HEK293 (cell line): Measurements from ENCODE around the gene SLCO4A1.

ENCODE experiments used
- CTCF ChIA-PET: fragments of 350-600 bp; formaldehyde crosslinking; extraction: SDS; loops from one replicate; lab custom pipeline; 2021; ENCODE audit warnings: antibody characterized with exemption; lab: Yijun Ruan, JAX
- POLR2A ChIA-PET: fragments of 300-600 bp; formaldehyde crosslinking; extraction: SDS; loops from one replicate; lab custom pipeline; 2020; ENCODE audit warnings: antibody characterized with exemption, inconsistent platforms; lab: Yijun Ruan, JAX
- H3K27ac ChIP-seq: fragments of 200-500 bp; sonication (Bioruptor generic); 2 replicates; pipeline ENCODE4 v1.5.1; 2014; ENCODE audit warnings: low read depth, low read length, control low read depth, inconsistent platforms; ENCODE audit errors: extremely low read depth
- H3K36me3 ChIP-seq, 2 experiments: fragments of 200-500 bp in 1 of 2; sonication (Bioruptor generic) in 1 of 2; 1 replicate in 1 of 2; 2 replicates in 1 of 2; pipeline ENCODE4 v1.5.1; 2014 to 2017; ENCODE audit warnings: inconsistent platforms in 2 of 2, low read length in 2 of 2; ENCODE audit not compliant: control insufficient read depth in 2 of 2, insufficient read depth in 1 of 2
- H3K4me1 ChIP-seq: fragments of 200-500 bp; sonication (Bioruptor generic); 2 replicates; pipeline ENCODE4 v1.5.1; 2014; ENCODE audit warnings: mild to moderate bottlenecking, low read length, inconsistent platforms; ENCODE audit not compliant: control insufficient read depth, insufficient read depth
- H3K4me3 ChIP-seq: 2 replicates; pipeline ENCODE4 v1.5.1; 2011; ENCODE audit warnings: low read depth, mild to moderate bottlenecking, control low read depth, low read length, moderate library complexity
- H3K9me3 ChIP-seq: fragments of 200-500 bp; sonication (Bioruptor generic); 2 replicates; pipeline ENCODE4 v1.5.1; 2014; ENCODE audit warnings: low read depth, low read length, inconsistent platforms; ENCODE audit not compliant: control insufficient read depth, insufficient read depth
- GLI4 ChIP-seq: fragments of 450-650 bp; formaldehyde crosslinking; IDR thresholded peaks from 2 replicates; pipeline ENCODE4 v1.5.1; 2016; ENCODE audit warnings: missing biosample characterization, missing genetic modification characterization
- KLF1 ChIP-seq: fragments of 450-650 bp; formaldehyde crosslinking; IDR thresholded peaks from 2 replicates; pipeline ENCODE4 v1.5.1; 2016; ENCODE audit warnings: missing biosample characterization, missing genetic modification characterization
- ZBTB48 ChIP-seq: fragments of 450-650 bp; formaldehyde crosslinking; IDR thresholded peaks from 2 replicates; pipeline ENCODE4 v1.5.1; 2016; ENCODE audit warnings: missing biosample characterization, missing genetic modification characterization
- ZIC2 ChIP-seq: fragments of 450-650 bp; formaldehyde crosslinking; IDR thresholded peaks from 2 replicates; pipeline ENCODE4 v1.5.1; 2016; ENCODE audit warnings: missing biosample characterization, missing genetic modification characterization
- ZNF223 ChIP-seq: fragments of 450-650 bp; formaldehyde crosslinking; IDR thresholded peaks from 2 replicates; pipeline ENCODE4 v1.5.1; 2016; ENCODE audit warnings: missing biosample characterization, missing genetic modification characterization
- ZNF248 ChIP-seq: fragments of 450-650 bp; formaldehyde crosslinking; IDR thresholded peaks from 2 replicates; pipeline ENCODE4 v1.5.1; 2017; ENCODE audit warnings: missing biosample characterization, missing genetic modification characterization
- ZNF266 ChIP-seq: fragments of 450-650 bp; formaldehyde crosslinking; IDR thresholded peaks from 2 replicates; pipeline ENCODE4 v1.5.1; 2016; ENCODE audit warnings: missing biosample characterization, missing genetic modification characterization, low read depth
- ZNF292 ChIP-seq: fragments of 450-650 bp; formaldehyde crosslinking; IDR thresholded peaks from 2 replicates; pipeline ENCODE4 v1.5.1; 2016; ENCODE audit warnings: low read depth, missing biosample characterization, missing genetic modification characterization, borderline replicate concordance
- ZNF302 ChIP-seq: fragments of 450-650 bp; formaldehyde crosslinking; IDR thresholded peaks from 2 replicates; pipeline ENCODE4 v1.5.1; 2016; ENCODE audit warnings: missing biosample characterization, missing genetic modification characterization, low read depth
- ZNF623 ChIP-seq: fragments of 450-650 bp; formaldehyde crosslinking; IDR thresholded peaks from 2 replicates; pipeline ENCODE4 v1.5.1; 2016; ENCODE audit warnings: missing biosample characterization, missing genetic modification characterization
- TF ChIP-seq, protein P1 (sequence below): fragments of 450-650 bp; formaldehyde crosslinking; IDR thresholded peaks from 2 replicates; pipeline ENCODE4 v1.5.1; 2016; ENCODE audit warnings: missing biosample characterization, missing genetic modification characterization
- TF ChIP-seq, protein P2 (sequence below): sonication (generic); formaldehyde crosslinking; IDR thresholded peaks from 2 replicates; pipeline ENCODE4 v1.8.1; 2022; ENCODE audit warnings: mild to moderate bottlenecking, moderate library complexity, missing genetic modification reagents
- TF ChIP-seq, protein P3 (sequence below): fragments of 450-650 bp; formaldehyde crosslinking; IDR thresholded peaks from 2 replicates; pipeline ENCODE4 v1.5.1; 2016; ENCODE audit warnings: missing biosample characterization, missing genetic modification characterization
- TF ChIP-seq, protein P4 (sequence below): fragments of 450-650 bp; formaldehyde crosslinking; IDR thresholded peaks from 2 replicates; pipeline ENCODE4 v1.5.1; 2016; ENCODE audit warnings: missing biosample characterization, missing genetic modification characterization

The SLCO4A1 gene

DNA sequence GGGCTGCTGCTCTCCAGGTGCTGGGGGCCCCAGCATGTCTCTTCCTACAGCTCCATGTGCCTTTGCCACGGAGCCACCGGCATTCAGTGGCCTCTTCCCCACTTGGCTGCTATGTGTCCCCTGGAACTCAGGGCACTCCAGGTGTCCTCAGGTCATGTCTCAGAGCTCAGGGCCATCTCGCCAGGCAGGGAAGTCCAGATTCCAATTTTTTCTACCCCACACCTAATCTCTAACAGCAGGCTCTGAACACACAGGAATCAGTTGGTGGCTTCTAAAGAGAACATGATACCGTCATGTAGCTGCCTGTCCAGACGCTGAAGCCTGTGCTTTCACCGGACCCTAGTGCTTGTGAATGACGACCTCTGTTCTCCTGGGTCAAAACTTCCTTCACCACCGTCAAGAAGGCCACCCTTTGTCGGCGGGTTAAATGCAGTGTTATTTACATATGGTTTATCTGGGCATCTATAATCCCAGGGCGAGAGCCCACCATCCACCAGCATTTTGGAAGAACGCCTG is 4.2 kb upstream of the SLCO4A1 start (continued):
- TF ChIP-seq, protein P1, sequence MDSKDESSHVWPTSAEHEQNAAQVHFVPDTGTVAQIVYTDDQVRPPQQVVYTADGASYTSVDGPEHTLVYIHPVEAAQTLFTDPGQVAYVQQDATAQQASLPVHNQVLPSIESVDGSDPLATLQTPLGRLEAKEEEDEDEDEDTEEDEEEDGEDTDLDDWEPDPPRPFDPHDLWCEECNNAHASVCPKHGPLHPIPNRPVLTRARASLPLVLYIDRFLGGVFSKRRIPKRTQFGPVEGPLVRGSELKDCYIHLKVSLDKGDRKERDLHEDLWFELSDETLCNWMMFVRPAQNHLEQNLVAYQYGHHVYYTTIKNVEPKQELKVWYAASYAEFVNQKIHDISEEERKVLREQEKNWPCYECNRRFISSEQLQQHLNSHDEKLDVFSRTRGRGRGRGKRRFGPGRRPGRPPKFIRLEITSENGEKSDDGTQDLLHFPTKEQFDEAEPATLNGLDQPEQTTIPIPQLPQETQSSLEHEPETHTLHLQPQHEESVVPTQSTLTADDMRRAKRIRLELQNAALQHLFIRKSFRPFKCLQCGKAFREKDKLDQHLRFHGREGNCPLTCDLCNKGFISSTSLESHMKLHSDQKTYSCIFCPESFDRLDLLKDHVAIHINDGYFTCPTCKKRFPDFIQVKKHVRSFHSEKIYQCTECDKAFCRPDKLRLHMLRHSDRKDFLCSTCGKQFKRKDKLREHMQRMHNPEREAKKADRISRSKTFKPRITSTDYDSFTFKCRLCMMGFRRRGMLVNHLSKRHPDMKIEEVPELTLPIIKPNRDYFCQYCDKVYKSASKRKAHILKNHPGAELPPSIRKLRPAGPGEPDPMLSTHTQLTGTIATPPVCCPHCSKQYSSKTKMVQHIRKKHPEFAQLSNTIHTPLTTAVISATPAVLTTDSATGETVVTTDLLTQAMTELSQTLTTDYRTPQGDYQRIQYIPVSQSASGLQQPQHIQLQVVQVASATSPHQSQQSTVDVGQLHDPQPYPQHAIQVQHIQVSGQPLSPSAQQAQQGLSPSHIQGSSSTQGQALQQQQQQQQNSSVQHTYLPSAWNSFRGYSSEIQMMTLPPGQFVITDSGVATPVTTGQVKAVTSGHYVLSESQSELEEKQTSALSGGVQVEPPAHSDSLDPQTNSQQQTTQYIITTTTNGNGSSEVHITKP (tag by site-specific recombination) = no peak

DNA sequence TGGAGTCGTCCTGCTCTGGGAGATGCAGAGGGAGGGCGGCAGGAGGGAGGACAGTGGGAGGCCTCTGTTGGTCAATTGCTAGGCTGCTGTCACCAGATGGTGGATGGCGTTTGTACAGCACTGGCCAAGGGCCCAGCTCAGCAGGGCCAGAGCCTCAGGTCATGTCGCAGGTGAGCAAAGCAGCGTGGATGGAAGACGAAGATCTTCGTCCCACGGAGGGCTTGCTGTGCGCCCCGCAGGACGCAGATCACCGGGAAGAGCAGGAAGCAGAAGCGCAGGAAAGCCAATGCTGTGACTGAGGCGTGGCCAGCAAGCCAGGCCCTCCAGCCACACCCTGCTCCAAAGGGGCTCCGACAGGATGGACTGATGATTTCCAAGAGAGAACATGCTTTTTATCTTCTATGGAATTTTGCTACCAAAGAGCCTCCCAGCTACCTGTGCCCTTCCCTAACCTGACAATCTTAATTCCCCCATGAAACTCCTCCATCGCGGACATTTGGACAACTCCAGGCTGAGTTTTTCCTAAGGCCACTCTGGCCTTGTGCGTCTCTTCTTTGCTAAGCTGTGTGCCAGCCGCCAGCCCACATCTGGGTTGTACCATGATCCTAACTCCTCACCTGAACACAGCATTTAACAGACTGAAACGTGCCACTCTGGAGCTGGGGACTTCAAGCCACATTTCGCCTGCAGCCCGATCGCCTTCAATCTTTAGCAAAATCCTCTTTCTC is 3.5 kb upstream of the SLCO4A1 start:
- ChIA-PET POLR2A (no interaction called here), CTCF (interaction anchor here (0.7 to 2.2 kb wide), 4 partner anchors 22 to 139 kb away, joined by 3 to 9 read pairs (median 4); no protein-coding TSS in a partner anchor)
- Histone ChIP-seq H3K4me3 (no peak overlapping the region), H3K36me3 (no peaks in the 10 kb centered on the region), H3K4me1 (no peaks in the 10 kb centered on the region; the same call in 1 of the 2 replicates), H3K27ac (no peak overlapping the region), H3K9me3 (no peaks in the 10 kb centered on the region)
- no peak for TF ChIP-seq ZNF302 (tag by site-specific recombination)
- TF ChIP-seq ZNF248 (tag by site-specific recombination) = no peak
- peak; percentile 17; the same call in 1 of the 2 replicates for TF ChIP-seq KLF1 (tag by site-specific recombination)
- no peak for TF ChIP-seq ZNF266 (tag by site-specific recombination)
- TF ChIP-seq ZIC2 (tag by site-specific recombination) = peak; percentile 87
- TF ChIP-seq GLI4 (tag by site-specific recombination) = no peak

DNA sequence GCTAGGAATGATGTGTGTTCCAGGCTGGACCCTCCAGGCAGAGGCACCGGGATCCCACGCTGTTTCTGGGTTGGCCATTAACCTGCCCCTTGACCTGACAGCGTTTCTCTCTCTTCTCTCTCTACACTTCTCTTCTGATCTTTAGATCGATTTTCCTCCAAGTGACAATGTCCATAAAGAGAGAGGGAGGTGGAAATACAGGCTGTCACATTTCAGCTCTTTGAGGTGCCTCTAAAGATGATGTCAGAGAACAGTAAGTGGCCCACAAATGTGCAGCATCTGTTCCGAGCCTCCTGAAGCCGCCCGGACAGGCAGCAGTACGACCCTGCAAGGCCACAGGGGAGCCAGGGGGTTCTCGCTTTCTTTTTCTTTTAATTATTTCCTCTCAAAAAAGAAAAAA is 2.5 kb upstream of the SLCO4A1 start:
- Histone ChIP-seq H3K4me1 (no peaks in the 10 kb centered on the region; the same call in 1 of the 2 replicates), H3K4me3 (no peak overlapping the region), H3K9me3 (no peaks in the 10 kb centered on the region), H3K27ac (no peak overlapping the region), H3K36me3 (no peaks in the 10 kb centered on the region)
- no peak for TF ChIP-seq ZNF223 (tag by site-specific recombination)
- POLR2A ChIA-PET = no interaction called here
- CTCF ChIA-PET = interaction anchor here (0.6 to 1.1 kb wide), 3 partner anchors 23 to 1069 kb away, joined by 3 read pairs; no protein-coding TSS in a partner anchor

DNA sequence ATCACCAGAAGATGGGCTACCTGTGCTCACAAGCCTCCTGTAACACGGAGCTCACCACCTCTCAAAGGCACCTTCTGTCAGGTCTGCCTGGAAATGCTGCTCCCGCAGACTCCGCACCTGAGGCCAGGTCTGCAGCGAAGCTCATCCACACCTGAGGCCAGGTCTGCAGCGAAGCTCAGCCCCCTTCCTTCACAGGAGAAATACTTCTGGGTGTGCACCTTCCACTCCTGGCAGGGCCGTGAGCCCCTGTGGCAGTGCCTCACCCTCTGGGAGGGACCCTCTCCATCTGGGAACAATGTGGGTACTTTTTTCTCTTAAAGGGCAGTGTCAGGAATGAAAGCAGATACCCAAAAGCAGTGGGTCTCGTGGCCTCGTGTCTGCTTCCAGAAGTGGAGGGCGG is 1.4 kb upstream of the SLCO4A1 start:
- Histone ChIP-seq H3K36me3 (no peaks in the 10 kb centered on the region), H3K4me1 (no peaks in the 10 kb centered on the region; the same call in 1 of the 2 replicates), H3K4me3 (no peak overlapping the region), H3K27ac (no peak overlapping the region), H3K9me3 (no peaks in the 10 kb centered on the region)
- TF ChIP-seq ZNF623 (tag by site-specific recombination) = no peak
- TF ChIP-seq, protein P2, sequence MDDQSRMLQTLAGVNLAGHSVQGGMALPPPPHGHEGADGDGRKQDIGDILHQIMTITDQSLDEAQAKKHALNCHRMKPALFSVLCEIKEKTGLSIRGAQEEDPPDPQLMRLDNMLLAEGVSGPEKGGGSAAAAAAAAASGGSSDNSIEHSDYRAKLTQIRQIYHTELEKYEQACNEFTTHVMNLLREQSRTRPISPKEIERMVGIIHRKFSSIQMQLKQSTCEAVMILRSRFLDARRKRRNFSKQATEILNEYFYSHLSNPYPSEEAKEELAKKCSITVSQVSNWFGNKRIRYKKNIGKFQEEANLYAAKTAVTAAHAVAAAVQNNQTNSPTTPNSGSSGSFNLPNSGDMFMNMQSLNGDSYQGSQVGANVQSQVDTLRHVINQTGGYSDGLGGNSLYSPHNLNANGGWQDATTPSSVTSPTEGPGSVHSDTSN = no peak
- no peak for TF ChIP-seq ZNF292 (tag by site-specific recombination)
- TF ChIP-seq, protein P3, sequence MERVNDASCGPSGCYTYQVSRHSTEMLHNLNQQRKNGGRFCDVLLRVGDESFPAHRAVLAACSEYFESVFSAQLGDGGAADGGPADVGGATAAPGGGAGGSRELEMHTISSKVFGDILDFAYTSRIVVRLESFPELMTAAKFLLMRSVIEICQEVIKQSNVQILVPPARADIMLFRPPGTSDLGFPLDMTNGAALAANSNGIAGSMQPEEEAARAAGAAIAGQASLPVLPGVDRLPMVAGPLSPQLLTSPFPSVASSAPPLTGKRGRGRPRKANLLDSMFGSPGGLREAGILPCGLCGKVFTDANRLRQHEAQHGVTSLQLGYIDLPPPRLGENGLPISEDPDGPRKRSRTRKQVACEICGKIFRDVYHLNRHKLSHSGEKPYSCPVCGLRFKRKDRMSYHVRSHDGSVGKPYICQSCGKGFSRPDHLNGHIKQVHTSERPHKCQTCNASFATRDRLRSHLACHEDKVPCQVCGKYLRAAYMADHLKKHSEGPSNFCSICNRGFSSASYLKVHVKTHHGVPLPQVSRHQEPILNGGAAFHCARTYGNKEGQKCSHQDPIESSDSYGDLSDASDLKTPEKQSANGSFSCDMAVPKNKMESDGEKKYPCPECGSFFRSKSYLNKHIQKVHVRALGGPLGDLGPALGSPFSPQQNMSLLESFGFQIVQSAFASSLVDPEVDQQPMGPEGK (tag by site-specific recombination) = no peak
- TF ChIP-seq, protein P4, sequence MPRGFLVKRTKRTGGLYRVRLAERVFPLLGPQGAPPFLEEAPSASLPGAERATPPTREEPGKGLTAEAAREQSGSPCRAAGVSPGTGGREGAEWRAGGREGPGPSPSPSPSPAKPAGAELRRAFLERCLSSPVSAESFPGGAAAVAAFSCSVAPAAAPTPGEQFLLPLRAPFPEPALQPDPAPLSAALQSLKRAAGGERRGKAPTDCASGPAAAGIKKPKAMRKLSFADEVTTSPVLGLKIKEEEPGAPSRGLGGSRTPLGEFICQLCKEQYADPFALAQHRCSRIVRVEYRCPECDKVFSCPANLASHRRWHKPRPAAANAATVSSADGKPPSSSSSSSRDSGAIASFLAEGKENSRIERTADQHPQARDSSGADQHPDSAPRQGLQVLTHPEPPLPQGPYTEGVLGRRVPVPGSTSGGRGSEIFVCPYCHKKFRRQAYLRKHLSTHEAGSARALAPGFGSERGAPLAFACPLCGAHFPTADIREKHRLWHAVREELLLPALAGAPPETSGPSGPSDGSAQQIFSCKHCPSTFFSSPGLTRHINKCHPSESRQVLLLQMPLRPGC (tag by site-specific recombination) = no peak
- no peak for TF ChIP-seq ZBTB48
- POLR2A ChIA-PET = no interaction called here
- CTCF ChIA-PET = no interaction called here
